ENCODE results near the gene RHBDF1. TPM values are rescaled to one million over a fixed set of nuclear protein-coding genes. Genes with fewer than 3 reads are reported as not detected.
A peak's percentile ranks its signal among the peaks of the same experiment; 100 is the strongest.
"Not testable (repeated sequence)": the region's sequence is repeated elsewhere in the genome, so short reads cannot be mapped to it uniquely, and the experiment has no call there.

The RHBDF1 gene
- total RNA-seq, 4 donors from 2014 or later = 19.4 to 58.6 (median 41.1) TPM

DNA sequence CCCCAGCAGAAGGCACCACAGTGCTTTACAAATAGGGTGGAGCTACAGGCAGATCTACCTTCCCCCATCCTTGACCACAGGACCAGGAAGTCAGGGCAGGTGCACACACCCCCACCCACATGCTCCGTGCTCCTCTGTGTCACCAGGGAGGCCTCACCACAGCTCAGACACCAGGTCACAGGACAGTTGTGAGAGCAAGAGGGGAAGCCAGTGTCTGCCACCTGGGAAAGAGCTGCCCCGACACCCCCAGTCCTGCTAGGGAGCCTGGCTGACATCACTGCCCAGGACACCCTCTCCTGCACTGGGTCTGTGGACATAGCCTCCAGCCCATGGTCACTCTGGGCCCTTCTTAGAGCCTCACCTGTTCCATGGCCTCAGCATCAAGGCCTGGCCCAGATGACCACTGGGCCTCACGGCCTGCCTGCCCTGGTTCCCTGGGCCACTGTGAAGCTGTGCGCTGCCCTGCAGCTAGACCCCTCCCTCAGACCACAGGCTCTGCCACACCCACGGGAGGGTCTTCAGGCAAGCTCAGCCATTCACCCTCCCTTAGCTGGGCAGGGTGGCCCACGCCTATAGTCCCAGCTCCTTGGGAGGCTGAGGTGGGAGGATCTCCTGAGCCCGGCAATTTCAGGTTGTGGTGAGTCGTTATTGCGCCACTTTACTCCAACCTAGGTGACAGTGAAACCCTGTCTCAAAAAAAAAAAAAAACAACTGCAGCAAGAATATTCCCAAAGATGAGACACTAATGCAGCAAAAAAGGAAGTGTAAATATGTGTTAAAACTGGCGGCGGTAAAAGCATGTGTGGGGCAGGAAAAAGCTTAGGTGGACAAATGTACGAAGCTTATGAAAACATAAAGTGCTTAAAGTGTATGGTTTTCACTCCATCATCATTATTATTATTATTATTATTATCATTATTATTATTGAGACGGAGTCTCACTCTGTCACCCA, 33.2 kb downstream of the RHBDF1 start:
- TF ChIP-seq POLR2A (IDR thresholded peaks at IDR 0.05) = no peak
- TF ChIP-seq, protein P1, sequence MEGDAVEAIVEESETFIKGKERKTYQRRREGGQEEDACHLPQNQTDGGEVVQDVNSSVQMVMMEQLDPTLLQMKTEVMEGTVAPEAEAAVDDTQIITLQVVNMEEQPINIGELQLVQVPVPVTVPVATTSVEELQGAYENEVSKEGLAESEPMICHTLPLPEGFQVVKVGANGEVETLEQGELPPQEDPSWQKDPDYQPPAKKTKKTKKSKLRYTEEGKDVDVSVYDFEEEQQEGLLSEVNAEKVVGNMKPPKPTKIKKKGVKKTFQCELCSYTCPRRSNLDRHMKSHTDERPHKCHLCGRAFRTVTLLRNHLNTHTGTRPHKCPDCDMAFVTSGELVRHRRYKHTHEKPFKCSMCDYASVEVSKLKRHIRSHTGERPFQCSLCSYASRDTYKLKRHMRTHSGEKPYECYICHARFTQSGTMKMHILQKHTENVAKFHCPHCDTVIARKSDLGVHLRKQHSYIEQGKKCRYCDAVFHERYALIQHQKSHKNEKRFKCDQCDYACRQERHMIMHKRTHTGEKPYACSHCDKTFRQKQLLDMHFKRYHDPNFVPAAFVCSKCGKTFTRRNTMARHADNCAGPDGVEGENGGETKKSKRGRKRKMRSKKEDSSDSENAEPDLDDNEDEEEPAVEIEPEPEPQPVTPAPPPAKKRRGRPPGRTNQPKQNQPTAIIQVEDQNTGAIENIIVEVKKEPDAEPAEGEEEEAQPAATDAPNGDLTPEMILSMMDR (IDR thresholded peaks at IDR 0.05) = no peak

DNA sequence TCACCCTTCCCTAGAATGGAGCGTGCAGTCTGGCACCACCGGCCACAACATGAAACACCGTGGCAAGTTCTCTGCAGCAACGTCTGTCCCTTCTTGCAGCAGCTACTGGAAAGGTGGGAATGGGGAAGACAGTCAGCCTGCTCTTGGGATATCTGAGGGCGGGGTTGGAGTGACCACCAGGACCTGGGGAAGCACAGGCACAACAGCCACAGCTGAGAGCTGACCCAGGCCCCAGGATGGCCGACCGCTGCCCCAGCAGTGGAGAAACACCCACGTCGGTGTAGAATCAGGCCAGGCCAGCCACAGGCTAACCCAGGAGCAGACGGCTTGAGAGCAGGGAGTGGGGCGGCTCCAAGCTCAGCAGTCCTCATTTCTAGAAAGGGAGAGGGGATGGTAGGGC, 34.2 kb downstream of the RHBDF1 start:
- H3K36me3 ChIP-seq, DNase-seq, H3K4me3 ChIP-seq: not testable (repeated sequence)

More for the DNA sequence above, 33.2 kb downstream of the RHBDF1 start:
- no peaks in the 10 kb centered on the region for H3K9me3 ChIP-seq
- H3K27ac ChIP-seq = peak overlapping the region in 3 of 4 donors; percentile 18 to 87 (median 85)
- no peaks in the 10 kb centered on the region for H3K36me3 ChIP-seq
- peak; percentile 59 to 93 (median 90) for DNase-seq
- peaks cover 0 to 30% (median 11%) of the 10 kb centered on the region in 4 donors for H3K4me1 ChIP-seq
- H3K27me3 ChIP-seq = no peaks in the 10 kb centered on the region
- H3K4me3 ChIP-seq = no peak overlapping the region

DNA sequence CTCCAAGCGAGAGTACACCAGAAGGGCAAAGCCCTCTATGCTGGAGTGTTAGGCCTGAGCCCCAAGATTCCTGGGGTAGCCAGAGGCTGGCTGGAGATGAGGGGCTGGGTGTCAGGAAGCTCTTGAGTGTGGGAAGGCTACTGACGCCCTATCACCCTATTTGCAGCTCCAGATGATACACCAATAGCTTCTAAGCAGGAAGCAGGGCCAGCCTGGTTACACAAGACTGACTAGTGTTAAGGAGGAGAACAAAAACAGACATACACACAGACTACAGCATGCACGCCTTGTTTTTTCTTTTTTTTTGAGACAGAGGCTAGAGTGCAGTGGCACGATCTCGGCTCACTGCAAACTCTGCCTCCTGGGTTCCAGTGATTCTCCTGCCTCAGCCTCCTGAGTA, 34.9 kb downstream of the RHBDF1 start:
- H3K27me3 ChIP-seq = no peaks in the 10 kb centered on the region
- TF ChIP-seq, protein P1 (IDR thresholded peaks at IDR 0.05) = no peak
- TF ChIP-seq POLR2A (IDR thresholded peaks at IDR 0.05) = no peak
- no peaks in the 10 kb centered on the region for H3K36me3 ChIP-seq
- H3K9me3 ChIP-seq = no peaks in the 10 kb centered on the region
- H3K4me3 ChIP-seq = no peak overlapping the region
- peaks cover 0 to 30% (median 11%) of the 10 kb centered on the region in 4 donors for H3K4me1 ChIP-seq
- peak overlapping the region in 2 of 4 donors; percentile 25 to 87 for H3K27ac ChIP-seq
- DNase-seq = peak in 2 of 3 donors; percentile 70 to 74

More for the DNA sequence above, 34.2 kb downstream of the RHBDF1 start:
- Histone ChIP-seq H3K4me1 (peaks cover 0 to 30% (median 11%) of the 10 kb centered on the region in 4 donors), H3K27ac (peak overlapping the region in 2 of 4 donors; percentile 25 to 87)
- H3K9me3 ChIP-seq, H3K27me3 ChIP-seq: not testable (repeated sequence)

GRCh38 chr16:36336-36984, 36.0 kb downstream of the RHBDF1 start:
- DNase-seq = peak in 1 of 3 donors; percentile 43
- peaks cover 0 to 30% (median 11%) of the 10 kb centered on the region in 4 donors for H3K4me1 ChIP-seq
- peak overlapping the region in 1 of 4 donors; percentile 87 for H3K27ac ChIP-seq
- H3K36me3 ChIP-seq = no peaks in the 10 kb centered on the region
- TF ChIP-seq, protein P1 (IDR thresholded peaks at IDR 0.05) = no peak
- TF ChIP-seq POLR2A (IDR thresholded peaks at IDR 0.05) = no peak
- no peak overlapping the region for H3K4me3 ChIP-seq
- H3K9me3 ChIP-seq = no peaks in the 10 kb centered on the region
- no peaks in the 10 kb centered on the region for H3K27me3 ChIP-seq

- Histone ChIP-seq H3K27me3 (no peaks in the 10 kb centered on the region), H3K27ac (peak overlapping the region in 2 of 4 donors; percentile 71 to 87), H3K4me3 (no peak overlapping the region), H3K36me3 (no peaks in the 10 kb centered on the region), H3K9me3 (no peaks in the 10 kb centered on the region), H3K4me1 (peaks cover 0 to 30% (median 11%) of the 10 kb centered on the region in 4 donors)
- TF ChIP-seq, protein P1 (IDR thresholded peaks at IDR 0.05) = no peak
- no peak for TF ChIP-seq POLR2A (IDR thresholded peaks at IDR 0.05)
- no peak for DNase-seq
Measured at GRCh38 chr16:35678-36305, 36.6 kb downstream of the RHBDF1 start.

Measured in Peyer's patch (tissue), 4 donors.